Measurements from ENCODE around the gene EFCAB14.

EFCAB14 gene

DNA sequence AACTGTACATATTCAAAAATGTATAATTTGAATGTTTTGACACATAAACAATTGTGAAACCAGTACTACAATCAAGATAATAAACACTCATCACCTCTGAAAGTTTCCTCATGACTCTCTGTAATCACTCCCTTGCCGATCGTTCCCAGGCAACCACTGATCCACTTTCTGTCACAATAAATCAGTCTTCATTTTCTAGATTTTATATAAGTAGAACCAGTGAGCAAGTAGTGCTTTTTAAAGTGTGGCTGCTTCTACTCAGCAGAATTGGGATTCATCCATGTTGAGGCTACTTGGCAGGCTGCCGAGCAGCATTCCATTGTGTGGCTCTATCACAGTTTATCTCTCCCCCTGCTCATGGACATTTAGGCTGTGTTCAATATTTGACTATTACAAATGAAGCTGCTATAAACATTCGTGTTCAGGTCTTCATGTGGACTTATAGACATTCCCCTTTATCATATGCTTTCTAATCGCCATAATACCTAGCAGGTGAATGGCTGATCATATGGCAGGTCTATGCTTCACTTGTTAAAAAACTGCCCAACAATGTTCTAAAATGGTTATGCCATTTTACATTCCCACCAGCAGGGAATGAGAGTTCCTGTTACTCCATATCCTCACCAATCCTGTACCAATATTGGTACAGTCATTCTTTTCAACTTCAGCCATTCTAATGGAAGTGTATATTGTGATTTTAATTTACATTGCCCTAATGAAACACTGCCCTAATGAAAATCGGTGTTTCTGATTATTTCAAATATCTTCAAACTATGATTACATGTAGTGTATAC is 26.7 kb downstream of the EFCAB14 start:
- TF ChIP-seq CTCF (IDR thresholded peaks at IDR 0.05; ENCODE audit: extremely low read depth, insufficient read depth, missing control alignments) = no peak
- in situ Hi-C loops (cut with MboI; ENCODE audit: low pct_unique_long_range_greater_than_20kb, low sequenced_read_pairs, unreplicated experiment) = no loop called here
- no peak for DNase-seq (ENCODE audit: low spot score)

DNA sequence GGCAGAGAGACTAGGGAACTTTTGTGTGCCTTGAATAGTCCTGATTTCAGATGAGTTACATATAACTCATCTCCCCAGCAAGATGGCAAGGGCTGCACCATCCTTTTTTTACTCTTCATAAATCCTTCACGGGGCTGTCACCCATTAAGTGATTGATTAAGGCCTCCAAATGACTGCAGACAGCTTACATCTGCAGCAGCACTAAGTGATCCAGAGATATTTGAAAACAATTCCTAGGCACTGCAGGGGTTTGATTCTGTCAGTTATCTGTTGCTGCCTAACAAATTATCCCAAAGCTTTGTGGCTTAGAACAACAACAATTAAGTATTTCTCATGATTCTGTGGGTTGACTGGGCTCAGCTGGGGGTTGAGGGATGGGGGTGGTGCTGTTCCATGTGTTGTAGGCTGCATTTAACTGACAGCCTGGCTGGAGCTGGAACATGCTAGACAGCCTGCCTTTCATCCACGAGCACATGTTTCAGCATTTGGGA is 27.9 kb downstream of the EFCAB14 start:
- DNase-seq (ENCODE audit: low spot score) = no peak
- TF ChIP-seq CTCF (IDR thresholded peaks at IDR 0.05; ENCODE audit: extremely low read depth, insufficient read depth, missing control alignments) = no peak
- in situ Hi-C loops (cut with MboI; ENCODE audit: low pct_unique_long_range_greater_than_20kb, low sequenced_read_pairs, unreplicated experiment) = no loop called here

DNA sequence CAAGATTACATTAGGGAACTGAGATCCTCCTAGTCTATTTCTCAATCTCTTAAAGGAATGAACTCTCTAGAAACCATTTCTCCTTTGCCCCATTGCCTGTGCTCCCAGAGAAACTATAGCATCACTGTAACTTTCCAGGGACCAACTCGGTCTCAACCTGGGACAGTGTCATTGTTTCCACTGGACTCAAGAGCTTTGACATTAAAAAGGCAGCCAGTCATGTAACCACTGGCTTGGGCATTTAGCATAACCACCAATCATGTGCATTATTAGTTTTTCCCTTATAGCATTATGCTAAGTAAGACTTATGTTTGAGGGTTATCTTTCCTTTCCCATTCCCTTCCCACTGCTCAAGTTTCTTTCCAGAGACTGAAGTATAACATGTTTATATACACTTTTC is 29.0 kb downstream of the EFCAB14 start:
- DNase-seq (ENCODE audit: low spot score) = no peak
- in situ Hi-C loops (cut with MboI; ENCODE audit: low pct_unique_long_range_greater_than_20kb, low sequenced_read_pairs, unreplicated experiment) = no loop called here
- TF ChIP-seq CTCF (IDR thresholded peaks at IDR 0.05; ENCODE audit: extremely low read depth, insufficient read depth, missing control alignments) = no peak

DNA sequence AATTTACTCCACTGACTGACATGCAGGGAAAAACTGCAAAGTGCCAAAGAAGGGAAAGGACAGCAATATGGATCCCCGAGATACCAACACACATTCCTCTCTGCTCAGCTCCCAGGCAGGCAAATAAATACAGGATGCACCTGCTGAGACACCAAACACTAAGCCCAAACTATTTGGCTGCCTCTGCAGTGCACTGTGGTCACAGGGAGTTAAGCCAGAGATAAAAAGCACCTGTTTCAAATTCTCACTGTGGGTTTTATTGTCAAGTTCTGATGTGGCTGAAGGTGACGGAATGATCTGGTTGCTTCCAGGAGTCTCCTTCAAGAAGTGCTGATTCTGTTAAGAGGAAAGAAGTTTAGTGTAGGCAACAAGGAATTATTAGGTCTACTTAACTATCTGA is 29.6 kb downstream of the EFCAB14 start:
- no peak for TF ChIP-seq CTCF (IDR thresholded peaks at IDR 0.05; ENCODE audit: extremely low read depth, insufficient read depth, missing control alignments)
- in situ Hi-C loops (cut with MboI; ENCODE audit: low pct_unique_long_range_greater_than_20kb, low sequenced_read_pairs, unreplicated experiment) = no loop called here
- DNase-seq (ENCODE audit: low spot score) = no peak

GRCh38 chr1:46687921-46688509 is 30.9 kb downstream of the EFCAB14 start:
- no peak for TF ChIP-seq CTCF (IDR thresholded peaks at IDR 0.05; ENCODE audit: extremely low read depth, insufficient read depth, missing control alignments)
- no peak for DNase-seq (ENCODE audit: low spot score)
- in situ Hi-C loops (cut with MboI; ENCODE audit: low pct_unique_long_range_greater_than_20kb, low sequenced_read_pairs, unreplicated experiment) = no loop called here

- no peak for TF ChIP-seq CTCF (IDR thresholded peaks at IDR 0.05; ENCODE audit: extremely low read depth, insufficient read depth, missing control alignments)
- no peak for DNase-seq (ENCODE audit: low spot score)
- in situ Hi-C loops (cut with MboI; ENCODE audit: low pct_unique_long_range_greater_than_20kb, low sequenced_read_pairs, unreplicated experiment) = no loop called here
Measured at GRCh38 chr1:46687093-46687659, 31.7 kb downstream of the EFCAB14 start.
